ENCODE measurements around the gene PPFIA2.

PPFIA2 gene

DNA sequence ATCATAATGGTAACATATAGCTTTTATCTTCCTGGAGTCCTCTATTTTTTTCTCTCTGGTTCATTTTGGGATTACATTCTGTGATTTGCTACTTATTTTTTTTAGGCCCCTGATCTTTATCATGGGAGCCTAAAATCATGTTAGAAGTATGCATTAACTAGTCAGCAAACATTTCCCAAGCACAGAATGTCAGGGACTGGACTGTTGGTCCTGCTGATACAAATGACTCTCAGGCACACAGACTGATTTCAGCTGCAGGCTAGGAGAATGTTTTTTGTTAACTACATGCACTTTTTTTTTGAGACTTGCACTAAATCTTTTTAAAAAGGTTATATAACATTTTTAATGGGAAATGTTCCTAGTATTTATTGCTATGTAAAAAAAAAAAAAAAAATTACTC, 550.1 kb downstream of the PPFIA2 start:
- DNase-seq (ENCODE audit: low read depth): no peak

DNA sequence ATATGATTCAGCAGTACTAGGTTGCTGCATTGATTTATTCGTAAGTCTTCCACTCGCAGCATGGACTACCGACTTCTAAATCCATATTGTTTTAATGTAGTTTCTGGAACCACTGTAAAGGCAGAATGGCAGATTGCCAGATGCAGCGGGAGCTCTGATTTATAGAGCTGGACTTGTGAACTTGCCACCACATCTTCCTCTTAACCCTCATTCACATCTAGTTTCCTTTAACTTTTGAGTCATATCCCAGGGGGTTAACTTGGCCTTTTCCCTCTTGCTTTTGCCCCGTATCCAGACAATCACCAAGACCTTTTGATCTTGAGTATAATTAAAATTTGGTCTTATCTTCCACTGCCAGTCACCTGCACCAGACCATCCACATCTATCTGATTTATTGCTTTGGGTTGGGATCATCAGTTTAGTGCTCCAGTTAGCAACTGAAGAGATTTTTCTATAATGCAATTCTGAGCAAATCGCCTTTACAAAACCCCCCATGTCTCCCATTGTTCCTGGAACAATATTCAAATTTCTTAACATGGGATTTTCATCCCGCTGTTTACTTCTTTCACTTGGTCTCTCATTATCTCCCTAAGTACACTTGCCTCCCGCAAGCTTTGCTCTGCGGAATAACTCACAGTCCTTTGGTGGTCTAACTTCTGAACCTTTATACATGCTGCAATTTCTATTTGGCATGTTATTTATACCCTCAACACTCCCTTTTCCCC, 550.8 kb downstream of the PPFIA2 start:
- no peak for DNase-seq (ENCODE audit: low read depth)
